Measurements from ENCODE around the gene SLC2A1. TPM values are rescaled to one million over a fixed set of nuclear protein-coding genes. Genes with fewer than 3 reads are reported as not detected.
"Not testable (repeated sequence)": the region's sequence is repeated elsewhere in the genome, so short reads cannot be mapped to it uniquely, and the experiment has no call there.

The SLC2A1 gene
- total RNA-seq, 1 donor from 2014 or later = 1,905 TPM

- H3K4me3 ChIP-seq (ENCODE audit: low read depth, low read length) = no peak overlapping the region
- H3K36me3 ChIP-seq (ENCODE audit: control insufficient read depth, insufficient read depth, low read length) = no peaks in the 10 kb centered on the region
- peak; percentile 74 for TF ChIP-seq CTCF (IDR thresholded peaks at IDR 0.05; ENCODE audit: insufficient read depth, low read length, severe bottlenecking)
- peak; percentile 81 for DNase-seq (ENCODE audit: low read depth)
- H3K27me3 ChIP-seq (ENCODE audit: control insufficient read depth, insufficient read depth, low read length) = no peaks in the 10 kb centered on the region
- FAIRE-seq = no peak
Observed at GRCh38 chr1:42913426-42914091, 45.1 kb downstream of the SLC2A1 start.

- H3K36me3 ChIP-seq (ENCODE audit: control insufficient read depth, insufficient read depth, low read length) = no peaks in the 10 kb centered on the region
- H3K27me3 ChIP-seq (ENCODE audit: control insufficient read depth, insufficient read depth, low read length) = no peaks in the 10 kb centered on the region
- no peak for FAIRE-seq
- no peak overlapping the region for H3K4me3 ChIP-seq (ENCODE audit: low read depth, low read length)
- DNase-seq (ENCODE audit: low read depth) = no peak
- TF ChIP-seq CTCF (IDR thresholded peaks at IDR 0.05; ENCODE audit: insufficient read depth, low read length, severe bottlenecking) = no peak
Observed at GRCh38 chr1:42910985-42911384, 47.7 kb downstream of the SLC2A1 start.

GRCh38 chr1:42908046-42908445 is 50.6 kb downstream of the SLC2A1 start:
- H3K36me3 ChIP-seq (ENCODE audit: control insufficient read depth, insufficient read depth, low read length) = no peaks in the 10 kb centered on the region
- TF ChIP-seq CTCF (IDR thresholded peaks at IDR 0.05; ENCODE audit: insufficient read depth, low read length, severe bottlenecking) = no peak
- H3K4me3 ChIP-seq (ENCODE audit: low read depth, low read length) = no peak overlapping the region
- DNase-seq (ENCODE audit: low read depth) = no peak
- FAIRE-seq = no peak
- H3K27me3 ChIP-seq (ENCODE audit: control insufficient read depth, insufficient read depth, low read length) = no peaks in the 10 kb centered on the region

- H3K4me3 ChIP-seq (ENCODE audit: low read depth, low read length) = no peak overlapping the region
- FAIRE-seq = no peak
- no peaks in the 10 kb centered on the region for H3K27me3 ChIP-seq (ENCODE audit: control insufficient read depth, insufficient read depth, low read length)
Observed at GRCh38 chr1:42904434-42904833, 54.2 kb downstream of the SLC2A1 start.

GRCh38 chr1:42899960-42900359 is 58.7 kb downstream of the SLC2A1 start:
- H3K27me3 ChIP-seq (ENCODE audit: control insufficient read depth, insufficient read depth, low read length); H3K4me3 ChIP-seq (ENCODE audit: low read depth, low read length); H3K36me3 ChIP-seq (ENCODE audit: control insufficient read depth, insufficient read depth, low read length); DNase-seq (ENCODE audit: low read depth); FAIRE-seq: not testable (repeated sequence)

More at GRCh38 chr1:42904434-42904833, 54.2 kb downstream of the SLC2A1 start:
- no peaks in the 10 kb centered on the region for H3K36me3 ChIP-seq (ENCODE audit: control insufficient read depth, insufficient read depth, low read length)
- no peak for DNase-seq (ENCODE audit: low read depth)
- TF ChIP-seq CTCF (IDR thresholded peaks at IDR 0.05; ENCODE audit: insufficient read depth, low read length, severe bottlenecking) = no peak

- TF ChIP-seq CTCF (IDR thresholded peaks at IDR 0.05; ENCODE audit: insufficient read depth, low read length, severe bottlenecking) = no peak
- DNase-seq (ENCODE audit: low read depth) = no peak
- FAIRE-seq = no peak
- Histone ChIP-seq H3K4me3 (ENCODE audit: low read depth, low read length) (no peak overlapping the region), H3K36me3 (ENCODE audit: control insufficient read depth, insufficient read depth, low read length) (no peaks in the 10 kb centered on the region), H3K27me3 (ENCODE audit: control insufficient read depth, insufficient read depth, low read length) (no peaks in the 10 kb centered on the region)
Observed at GRCh38 chr1:42891465-42892138, 67.1 kb downstream of the SLC2A1 start.
